Fibroblast of villous mesenchyme (primary cell): ENCODE results near the gene KATNAL2. TPM values are rescaled to one million over a fixed set of nuclear protein-coding genes. Genes with fewer than 3 reads are reported as not detected.

Experiments used
- DNase-seq: peaks from one replicate; pipeline ENCODE4 v3.0.0-alpha.2; 2010; ENCODE audit warnings: low read depth
- H3K4me3 ChIP-seq: 2 replicates; pipeline ENCODE4 v1.5.1; 2011; ENCODE audit warnings: low read depth, mild to moderate bottlenecking, low read length
- CTCF ChIP-seq: IDR thresholded peaks from 2 replicates; pipeline ENCODE4 v1.5.1; 2012; ENCODE audit warnings: low read depth, mild to moderate bottlenecking, low read length; ENCODE audit not compliant: insufficient read depth
- total RNA-seq: library from RNA; depleted of rRNA; stranded (reverse); fragments of >200 nt; gene quantifications from 2 replicates; pipeline ENCODE4 v1.2.3, GENCODE V29; 2012

The KATNAL2 gene
- total RNA-seq, 1 donor: 1.3 TPM

- no peak for DNase-seq
- H3K4me3 ChIP-seq: no peak overlapping the region
- no peak for TF ChIP-seq CTCF
Observed at GRCh38 chr18:47141289-47141688, 223.9 kb downstream of the KATNAL2 start.

DNA sequence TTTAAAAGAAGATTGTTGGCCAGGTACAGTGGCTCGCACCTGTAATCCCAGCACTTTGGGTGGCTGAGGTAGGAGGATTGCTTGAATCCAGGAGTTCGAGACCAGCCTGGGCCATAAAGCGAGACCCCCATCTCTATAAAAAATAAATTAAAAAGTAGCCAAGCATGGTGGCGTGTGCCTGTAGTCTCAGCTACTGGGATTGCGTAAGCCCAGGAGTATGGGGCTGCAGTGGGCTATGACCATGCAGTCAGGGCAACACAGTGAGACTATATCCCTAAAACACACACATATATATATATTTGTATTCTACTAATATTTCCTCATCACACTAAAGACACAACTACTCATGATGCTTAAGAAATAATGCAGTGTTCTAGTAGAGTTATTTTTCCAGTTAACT lies 225.8 kb downstream of the KATNAL2 start:
- H3K4me3 ChIP-seq: no peak overlapping the region
- no peak for TF ChIP-seq CTCF
- DNase-seq: no peak

GRCh38 chr18:47143899-47144485 lies 226.6 kb downstream of the KATNAL2 start:
- H3K4me3 ChIP-seq: no peak overlapping the region
- TF ChIP-seq CTCF: no peak

GRCh38 chr18:47146206-47146605 lies 228.8 kb downstream of the KATNAL2 start:
- H3K4me3 ChIP-seq: no peak overlapping the region
- no peak for TF ChIP-seq CTCF
- no peak for DNase-seq

More at GRCh38 chr18:47143899-47144485, 226.6 kb downstream of the KATNAL2 start:
- no peak for DNase-seq

DNA sequence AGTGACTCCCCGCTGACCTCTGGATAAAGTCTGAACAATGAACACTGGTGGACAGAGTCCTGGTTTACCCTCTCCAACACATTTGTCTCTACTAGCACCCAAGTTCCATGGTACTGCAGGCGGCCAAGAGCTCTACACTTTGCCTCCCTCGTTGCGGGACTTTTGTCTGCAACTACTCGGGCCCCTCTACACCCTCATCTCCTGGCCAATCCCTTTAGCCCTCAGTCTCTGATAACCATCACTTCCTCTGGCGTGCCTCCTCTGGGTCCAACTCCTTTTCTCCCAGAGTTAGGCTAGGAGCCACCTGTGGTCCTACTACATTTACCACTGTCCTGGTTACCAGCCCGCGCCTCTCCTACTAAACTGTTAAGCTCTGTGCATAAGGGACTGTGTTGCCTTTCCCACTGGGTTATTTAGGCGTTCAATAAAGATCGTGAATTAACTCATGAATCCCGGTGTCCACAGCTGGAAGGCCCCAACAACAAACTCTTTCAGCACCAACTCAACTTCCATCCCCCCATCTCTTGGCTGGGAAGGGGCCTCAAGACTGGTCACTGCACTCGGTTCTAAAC lies 232.1 kb downstream of the KATNAL2 start:
- no peak for TF ChIP-seq CTCF
- peak; percentile 25 for DNase-seq
- H3K4me3 ChIP-seq: peak overlapping the region; percentile 91

DNA sequence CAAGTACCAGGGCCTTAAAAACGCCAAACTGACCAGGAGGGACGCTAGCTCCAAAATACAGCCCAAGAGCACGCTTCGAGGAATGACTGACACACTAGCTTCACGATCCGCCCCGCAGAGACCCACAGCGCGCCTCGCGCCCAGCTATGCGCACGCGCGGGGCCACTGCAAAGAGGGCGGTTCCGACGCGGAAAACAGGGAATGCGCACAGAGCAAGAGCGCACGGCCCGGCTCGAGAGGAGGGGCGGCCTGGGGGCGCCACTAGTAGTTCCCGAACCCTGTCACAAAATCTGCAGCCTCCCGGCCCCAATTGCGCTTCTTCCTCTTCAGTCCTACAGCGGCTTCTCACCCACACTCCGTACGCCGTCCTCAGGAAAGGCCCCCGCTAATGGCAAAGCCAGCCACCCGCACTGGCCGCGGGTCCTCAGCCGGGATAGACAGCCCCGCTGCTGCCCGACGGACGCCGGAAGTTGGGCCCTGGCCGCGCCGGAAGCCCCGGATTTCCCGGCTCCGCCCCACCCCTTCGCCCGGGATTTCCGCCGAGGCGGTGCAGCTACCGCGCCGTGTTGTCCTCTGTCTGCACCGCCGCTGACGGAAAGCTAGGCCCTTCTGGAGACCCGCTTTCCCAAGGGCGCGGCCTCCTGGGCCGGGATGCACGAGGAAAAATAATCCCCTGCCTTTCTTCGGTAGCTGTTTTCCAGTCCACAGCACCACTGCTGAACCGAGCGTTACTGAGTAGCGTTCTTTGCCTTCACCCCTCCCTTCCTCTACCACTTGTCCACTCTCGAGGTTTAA lies 232.8 kb downstream of the KATNAL2 start, which contains the start of gene HDHD2:
Gene HDHD2, minus strand, starts transcription at position 472 of the 795 bp plus-strand sequence. CDS start 14,061 bp downstream, outside the sequence.
- TF ChIP-seq CTCF: no peak
- H3K4me3 ChIP-seq: peak within 1 kb of the TSS; percentile 91
- peak; percentile 79 for DNase-seq
